CD14-positive monocyte (primary cell): ENCODE results near the gene PHRF1. TPM values are rescaled to one million over a fixed set of nuclear protein-coding genes. Genes with fewer than 3 reads are reported as not detected.

Experiments
- DNase-seq, 3 donors: peaks; one replicate each; pipeline ENCODE4 v3.0.0-alpha.2; 2011 to 2022
- H2AFZ ChIP-seq: 2 replicates; pipeline ENCODE4 v1.6.0; 2012; ENCODE audit warnings: mild to moderate bottlenecking, low read depth, low read length, inconsistent platforms; ENCODE audit not compliant: insufficient read depth, poor library complexity, severe bottlenecking
- H3K27ac ChIP-seq, 2 donors: 1 replicate in 1 of 2; 2 replicates in 1 of 2; pipeline ENCODE4 v1.5.1; 2012 to 2013; ENCODE audit warnings: low read length in 2 of 2, control low read depth in 1 of 2, inconsistent platforms in 1 of 2, low read depth in 1 of 2, mild to moderate bottlenecking in 1 of 2
- H3K27me3 ChIP-seq, 2 donors: one replicate each; pipeline versions ENCODE4 v1.6.0 to v1.6.1; 2011 to 2013; ENCODE audit warnings: low read length in 2 of 2; ENCODE audit not compliant: control insufficient read depth in 2 of 2, insufficient read depth in 2 of 2
- H3K36me3 ChIP-seq, 2 donors: replicated peaks in 1 of 2; 1 replicate in 1 of 2; 2 replicates in 1 of 2; pipeline versions ENCODE4 v1.5.1 to v1.6.1; 2012 to 2013; ENCODE audit warnings: low read length in 2 of 2, control low read depth in 1 of 2, inconsistent platforms in 1 of 2, mild to moderate bottlenecking in 1 of 2; ENCODE audit not compliant: insufficient read depth in 2 of 2, control insufficient read depth in 1 of 2
- H3K4me1 ChIP-seq, 2 donors: 1 replicate in 1 of 2; 2 replicates in 1 of 2; pipeline versions ENCODE4 v1.5.1 to v1.6.1; 2012 to 2013; ENCODE audit warnings: low read length in 2 of 2, control low read depth in 1 of 2, inconsistent platforms in 1 of 2, mild to moderate bottlenecking in 1 of 2, moderate library complexity in 1 of 2; ENCODE audit not compliant: insufficient read depth in 2 of 2, control insufficient read depth in 1 of 2
- H3K4me2 ChIP-seq: replicated peaks from 2 replicates; pipeline ENCODE3; 2012; ENCODE audit warnings: low read length, moderate library complexity, mild to moderate bottlenecking; ENCODE audit not compliant: poor library complexity, severe bottlenecking; ENCODE audit errors: extremely low read depth
- H3K4me3 ChIP-seq, 3 experiments: fragments of 200-600 bp in 1 of 3; sonication (generic) in 1 of 3; replicated peaks in 1 of 3; 1 replicate in 2 of 3; 2 replicates in 1 of 3; pipeline ENCODE4 v1.5.1; 2011 to 2013; ENCODE audit warnings: low read length in 3 of 3, mild to moderate bottlenecking in 3 of 3, control low read depth in 2 of 3, low read depth in 2 of 3, inconsistent platforms in 1 of 3, moderate library complexity in 1 of 3
- H3K79me2 ChIP-seq: 2 replicates; pipeline ENCODE4 v1.6.0; 2012; ENCODE audit warnings: mild to moderate bottlenecking, control low read depth, inconsistent platforms, low read length, moderate library complexity; ENCODE audit not compliant: insufficient read depth
- H3K9ac ChIP-seq: 2 replicates; pipeline ENCODE4 v1.6.0; 2017; ENCODE audit warnings: low read length, mild to moderate bottlenecking; ENCODE audit not compliant: insufficient read depth, poor library complexity, severe bottlenecking
- H3K9me3 ChIP-seq, 2 donors: replicated peaks in 1 of 2; 1 replicate in 1 of 2; 2 replicates in 1 of 2; pipeline versions ENCODE4 v1.5.1 to v1.6.1; 2012 to 2013; ENCODE audit warnings: low read length in 2 of 2, control low read depth in 1 of 2; ENCODE audit not compliant: control insufficient read depth in 1 of 2, insufficient read depth in 1 of 2
- H4K20me1 ChIP-seq: 2 replicates; pipeline ENCODE4 v1.6.0; 2012; ENCODE audit warnings: mild to moderate bottlenecking, low read length, control low read depth, moderate library complexity; ENCODE audit not compliant: insufficient read depth
- H3K27ac Mint-ChIP-seq, 7 donors: one replicate each; pipeline ENCODE4 v1.8.0; 2020; ENCODE audit warnings: mild to moderate bottlenecking in 7 of 7, mixed read lengths in 7 of 7, moderate library complexity in 6 of 7, inconsistent platforms in 2 of 7
- H3K27me3 Mint-ChIP-seq, 3 donors: one replicate each; pipeline ENCODE4 v1.8.0; 2021 to 2022; ENCODE audit warnings: low read depth in 3 of 3, mild to moderate bottlenecking in 3 of 3, mixed read lengths in 3 of 3, moderate library complexity in 3 of 3, inconsistent platforms in 1 of 3
- H3K36me3 Mint-ChIP-seq, 2 donors: one replicate each; pipeline ENCODE4 v1.8.0; 2020; ENCODE audit warnings: mixed read lengths in 2 of 2, inconsistent platforms in 1 of 2, mild to moderate bottlenecking in 1 of 2
- H3K4me1 Mint-ChIP-seq: one replicate; pipeline ENCODE4 v1.8.0; 2020; ENCODE audit warnings: mild to moderate bottlenecking, mixed read lengths
- H3K4me3 Mint-ChIP-seq, 2 donors: one replicate each; pipeline ENCODE4 v1.8.0; 2020; ENCODE audit warnings: mild to moderate bottlenecking in 2 of 2, mixed read lengths in 2 of 2, moderate library complexity in 1 of 2
- H3K9me3 Mint-ChIP-seq, 7 donors: one replicate each; pipeline ENCODE4 v1.8.0; 2020 to 2022; ENCODE audit warnings: mixed read lengths in 7 of 7, mild to moderate bottlenecking in 6 of 7, moderate library complexity in 6 of 7, inconsistent platforms in 2 of 7
- CTCF ChIP-seq: fragments of 200-600 bp; IDR thresholded peaks from one replicate; pipeline ENCODE4 v1.8.0; 2022; ENCODE audit warnings: antibody characterized with exemption, mild to moderate bottlenecking
- WGBS: methylation state at CpG from one replicate; pipeline ENCODE4 v1.1.5; 2013; ENCODE audit warnings: missing lambda C conversion rate; ENCODE audit not compliant: insufficient coverage; 5-methylcytosine and 5-hydroxymethylcytosine counted together
- intact Hi-C, 2 donors: fragments of 100-400 bp; cut with micrococcal nuclease; formaldehyde crosslinking; loops; one replicate each; pipeline versions ENCODE4 v1.15.0 to v1.15.1; 2023
- polyA plus RNA-seq, 3 donors: library from polyadenylated mRNA; depleted of rRNA in 1 of 3; unstranded in 2 of 3; stranded (reverse) in 1 of 3; fragments of 300-500 nt in 2 of 3; fragments of >200 nt in 1 of 3; fragmentation: Illumina TruSeq in 2 of 3; gene quantifications; 1 replicate in 2 of 3; 2 replicates in 1 of 3; pipeline ENCODE4 v1.2.3, GENCODE V29; 2012 to 2021

The PHRF1 gene
- polyA plus RNA-seq, 3 donors: 1.3 to 11.1 (median 3.3) TPM

DNA sequence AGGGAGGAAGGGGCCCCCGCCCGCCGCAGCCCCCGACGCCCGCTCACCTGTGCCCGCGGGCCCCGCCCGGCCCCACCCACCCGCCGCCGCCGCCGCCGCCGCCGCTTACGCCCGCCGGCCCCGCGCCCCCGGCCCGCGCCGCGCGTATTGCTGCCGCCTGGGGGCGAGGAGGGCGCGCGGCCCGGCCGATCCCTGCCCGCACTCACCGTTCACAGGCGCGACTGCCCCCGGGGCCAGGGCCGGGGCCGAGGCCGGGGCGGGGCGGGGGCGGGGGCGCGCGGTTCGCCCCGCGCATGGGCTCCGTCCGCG is 41.1 kb upstream of the PHRF1 start:
- no peak overlapping the region for H3K27ac Mint-ChIP-seq
- peaks cover 0 to 4% (median 0%) of the 10 kb centered on the region in 7 donors for H3K9me3 Mint-ChIP-seq
- H3K27ac ChIP-seq: no peak overlapping the region
- intact Hi-C loops: no loop called here
- peaks cover 11% of the 10 kb centered on the region for H3K4me1 Mint-ChIP-seq
- H3K4me3 Mint-ChIP-seq: no peak overlapping the region
- H3K4me2 ChIP-seq: peak overlapping the region; percentile 93
- H3K9ac ChIP-seq: peak overlapping the region; percentile 54
- peaks cover 15% of the 10 kb centered on the region in 2 donors for H3K36me3 Mint-ChIP-seq
- H3K9me3 ChIP-seq: no peaks in the 10 kb centered on the region
- TF ChIP-seq CTCF: no peak
- H3K4me1 ChIP-seq: peaks cover 33 to 37% of the 10 kb centered on the region in 2 donors
- no peak overlapping the region for H2AFZ ChIP-seq
- WGBS: under 1% methylated on average over 36 of the region's 56 CpGs
- peaks cover 12% of the 10 kb centered on the region for H3K79me2 ChIP-seq
- H3K27me3 Mint-ChIP-seq: peaks cover 15 to 38% (median 20%) of the 10 kb centered on the region in 3 donors
- H3K36me3 ChIP-seq: peaks cover 20 to 23% of the 10 kb centered on the region in 2 donors
- peaks cover 26% of the 10 kb centered on the region for H4K20me1 ChIP-seq
- peak overlapping the region in 2 of 3 experiments; percentile 62 to 84 for H3K4me3 ChIP-seq
- H3K27me3 ChIP-seq: peaks cover 0 to 27% of the 10 kb centered on the region in 2 donors
- DNase-seq: no peak

GRCh38 chr11:535519-536454 is 40.5 kb upstream of the PHRF1 start, which contains the start of gene HRAS:
Gene HRAS (minus strand): TSS chr11:535576.
- peak; percentile 93 to 95 (median 94) for DNase-seq
- peak within 1 kb of the TSS in 1 of 2 donors; percentile 36 for H3K27ac ChIP-seq
- H2AFZ ChIP-seq: peak within 1 kb of the TSS; percentile 90
- peaks cover 11% of the 10 kb centered on the region for H3K4me1 Mint-ChIP-seq
- peaks cover 12% of the 10 kb centered on the region for H3K79me2 ChIP-seq
- peaks cover 26% of the 10 kb centered on the region for H4K20me1 ChIP-seq
- intact Hi-C loops: no loop called here
- H3K27me3 ChIP-seq: peaks cover 0 to 27% of the 10 kb centered on the region in 2 donors
- H3K4me1 ChIP-seq: peaks cover 33 to 37% of the 10 kb centered on the region in 2 donors
- peaks cover 15 to 39% (median 20%) of the 10 kb centered on the region in 3 donors for H3K27me3 Mint-ChIP-seq
- under 1% methylated on average over 92 of the region's 97 CpGs for WGBS
- H3K9me3 Mint-ChIP-seq: peaks cover 0 to 4% (median 0%) of the 10 kb centered on the region in 7 donors
- no peaks in the 10 kb centered on the region for H3K9me3 ChIP-seq
- H3K4me3 Mint-ChIP-seq: peak within 1 kb of the TSS; percentile 77 to 90
- H3K36me3 Mint-ChIP-seq: peaks cover 15% of the 10 kb centered on the region in 2 donors
- peak within 1 kb of the TSS; percentile 54 for H3K9ac ChIP-seq
- H3K4me3 ChIP-seq: peak within 1 kb of the TSS; percentile 55 to 84 (median 62)
- H3K27ac Mint-ChIP-seq: peak within 1 kb of the TSS in 5 of 7 donors; percentile 40 to 86 (median 43)
- peak within 1 kb of the TSS; percentile 93 for H3K4me2 ChIP-seq
- peaks cover 20 to 23% of the 10 kb centered on the region in 2 donors for H3K36me3 ChIP-seq
- TF ChIP-seq CTCF: no peak
